Osteoblast (primary cell): ENCODE results near the gene WDR93. TPM values are rescaled to one million over a fixed set of nuclear protein-coding genes. Genes with fewer than 3 reads are reported as not detected.
"Not testable (repeated sequence)": the region's sequence is repeated elsewhere in the genome, so short reads cannot be mapped to it uniquely, and the experiment has no call there.

Experiments used
- DNase-seq: peaks from one replicate; pipeline ENCODE4 v3.0.0; 2011; ENCODE audit warnings: low spot score, mixed read lengths; ENCODE audit not compliant: insufficient read length; ENCODE audit errors: missing footprints
- H2AFZ ChIP-seq: 2 replicates; pipeline ENCODE4 v1.6.0; 2011; ENCODE audit warnings: mild to moderate bottlenecking, low read length
- H3K27ac ChIP-seq: 2 replicates; pipeline ENCODE4 v1.5.1; 2011; ENCODE audit warnings: mild to moderate bottlenecking, low read depth, low read length, moderate library complexity
- H3K27me3 ChIP-seq: 2 replicates; pipeline ENCODE4 v1.6.0; 2012; ENCODE audit warnings: mild to moderate bottlenecking, control low read depth, inconsistent platforms, low read length, moderate library complexity; ENCODE audit not compliant: insufficient read depth
- H3K36me3 ChIP-seq: 2 replicates; pipeline ENCODE4 v1.5.1; 2011; ENCODE audit warnings: mild to moderate bottlenecking, low read length, control low read depth, moderate library complexity; ENCODE audit not compliant: insufficient read depth
- H3K4me1 ChIP-seq: 2 replicates; pipeline ENCODE4 v1.5.1; 2011; ENCODE audit warnings: mild to moderate bottlenecking, low read length, control low read depth, moderate library complexity; ENCODE audit not compliant: insufficient read depth
- H3K4me2 ChIP-seq: 2 replicates; pipeline ENCODE4 v1.6.0; 2011; ENCODE audit warnings: mild to moderate bottlenecking, low read length; ENCODE audit not compliant: insufficient read depth
- H3K4me3 ChIP-seq: fragments of 200-600 bp; sonication (generic); 3 replicates; pipeline ENCODE4 v1.5.1; 2012; ENCODE audit warnings: mild to moderate bottlenecking, low read length, inconsistent platforms; ENCODE audit not compliant: insufficient read depth
- H3K79me2 ChIP-seq: 2 replicates; pipeline ENCODE4 v1.6.0; 2012; ENCODE audit warnings: mild to moderate bottlenecking, low read length, control low read depth, inconsistent platforms; ENCODE audit not compliant: insufficient read depth
- H3K9me3 ChIP-seq: 2 replicates; pipeline ENCODE4 v1.5.1; 2011; ENCODE audit warnings: low read depth, low read length, control low read depth
- H4K20me1 ChIP-seq: 2 replicates; pipeline ENCODE4 v1.6.0; 2012; ENCODE audit warnings: mild to moderate bottlenecking, low read length, control low read depth; ENCODE audit not compliant: insufficient read depth
- total RNA-seq: library from RNA; depleted of rRNA; stranded (reverse); fragments of >200 nt; gene quantifications from 2 replicates; pipeline ENCODE4 v1.2.3, GENCODE V29; 2012
- TF ChIP-seq, protein P1 (sequence below): IDR thresholded peaks from 2 replicates; pipeline ENCODE4 v1.5.1; 2011; ENCODE audit warnings: mild to moderate bottlenecking, low read depth, low read length, moderate library complexity; ENCODE audit errors: extremely low read depth

The WDR93 gene
- total RNA-seq, 1 donor: 0.36 TPM

DNA sequence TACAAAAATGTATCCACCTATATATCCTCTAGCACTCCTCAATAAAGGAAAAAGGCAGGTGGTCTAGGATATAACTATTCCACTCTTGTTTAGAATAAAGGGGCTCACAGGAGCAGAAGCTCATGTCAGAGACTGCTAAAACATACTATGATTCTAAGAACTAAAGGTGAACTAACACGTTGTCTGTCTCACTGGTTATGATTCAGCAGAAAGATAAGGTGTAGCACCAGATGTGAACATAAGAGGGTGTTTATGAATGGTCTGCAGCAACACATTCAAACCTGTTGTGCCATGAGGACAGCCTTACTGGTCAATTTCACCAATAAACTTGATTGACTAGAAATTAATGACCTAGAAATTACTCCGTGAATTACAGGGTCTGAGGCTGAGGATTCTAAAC, 4.6 kb upstream of the WDR93 start:
- Histone ChIP-seq H3K4me1 (peaks cover 5% of the 10 kb centered on the region), H3K9me3 (no peaks in the 10 kb centered on the region), H2AFZ (no peak overlapping the region)

DNA sequence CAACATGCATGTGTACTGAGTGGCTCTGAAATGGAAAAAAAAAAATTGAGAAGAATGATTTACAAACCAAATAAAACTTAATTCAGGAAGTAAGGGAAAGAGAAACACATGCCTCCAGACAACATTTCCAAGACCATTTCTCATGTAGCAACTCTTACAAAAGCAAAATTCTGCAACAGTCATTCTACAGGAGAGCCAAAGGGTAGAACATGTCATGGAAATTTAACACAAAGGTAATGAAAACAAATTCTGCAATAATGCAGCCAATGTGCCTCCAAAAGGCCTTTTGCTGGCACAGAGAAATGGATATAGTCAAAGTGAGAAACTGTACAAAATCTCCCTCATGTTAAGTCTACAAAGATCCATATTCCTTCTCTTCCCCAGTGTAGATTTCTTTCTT, 4.1 kb upstream of the WDR93 start:
- no peaks in the 10 kb centered on the region for H3K27me3 ChIP-seq
- H3K4me2 ChIP-seq: no peak overlapping the region
- no peak overlapping the region for H3K27ac ChIP-seq
- H3K4me3 ChIP-seq: no peak overlapping the region
- DNase-seq: no peak
- H3K9me3 ChIP-seq: no peaks in the 10 kb centered on the region
- TF ChIP-seq, protein P1, sequence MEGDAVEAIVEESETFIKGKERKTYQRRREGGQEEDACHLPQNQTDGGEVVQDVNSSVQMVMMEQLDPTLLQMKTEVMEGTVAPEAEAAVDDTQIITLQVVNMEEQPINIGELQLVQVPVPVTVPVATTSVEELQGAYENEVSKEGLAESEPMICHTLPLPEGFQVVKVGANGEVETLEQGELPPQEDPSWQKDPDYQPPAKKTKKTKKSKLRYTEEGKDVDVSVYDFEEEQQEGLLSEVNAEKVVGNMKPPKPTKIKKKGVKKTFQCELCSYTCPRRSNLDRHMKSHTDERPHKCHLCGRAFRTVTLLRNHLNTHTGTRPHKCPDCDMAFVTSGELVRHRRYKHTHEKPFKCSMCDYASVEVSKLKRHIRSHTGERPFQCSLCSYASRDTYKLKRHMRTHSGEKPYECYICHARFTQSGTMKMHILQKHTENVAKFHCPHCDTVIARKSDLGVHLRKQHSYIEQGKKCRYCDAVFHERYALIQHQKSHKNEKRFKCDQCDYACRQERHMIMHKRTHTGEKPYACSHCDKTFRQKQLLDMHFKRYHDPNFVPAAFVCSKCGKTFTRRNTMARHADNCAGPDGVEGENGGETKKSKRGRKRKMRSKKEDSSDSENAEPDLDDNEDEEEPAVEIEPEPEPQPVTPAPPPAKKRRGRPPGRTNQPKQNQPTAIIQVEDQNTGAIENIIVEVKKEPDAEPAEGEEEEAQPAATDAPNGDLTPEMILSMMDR: no peak
- H3K79me2 ChIP-seq: no peaks in the 10 kb centered on the region
- H3K36me3 ChIP-seq: no peaks in the 10 kb centered on the region
- H3K4me1 ChIP-seq: no peaks in the 10 kb centered on the region
- H2AFZ ChIP-seq: no peak overlapping the region
- no peaks in the 10 kb centered on the region for H4K20me1 ChIP-seq

More for the DNA sequence above, 4.6 kb upstream of the WDR93 start:
- Histone ChIP-seq H4K20me1 (no peaks in the 10 kb centered on the region), H3K4me2 (no peak overlapping the region), H3K36me3 (no peaks in the 10 kb centered on the region), H3K4me3 (no peak overlapping the region), H3K27me3 (no peaks in the 10 kb centered on the region), H3K79me2 (no peaks in the 10 kb centered on the region), H3K27ac (no peak overlapping the region)
- no peak for DNase-seq
- TF ChIP-seq, protein P1: no peak

DNA sequence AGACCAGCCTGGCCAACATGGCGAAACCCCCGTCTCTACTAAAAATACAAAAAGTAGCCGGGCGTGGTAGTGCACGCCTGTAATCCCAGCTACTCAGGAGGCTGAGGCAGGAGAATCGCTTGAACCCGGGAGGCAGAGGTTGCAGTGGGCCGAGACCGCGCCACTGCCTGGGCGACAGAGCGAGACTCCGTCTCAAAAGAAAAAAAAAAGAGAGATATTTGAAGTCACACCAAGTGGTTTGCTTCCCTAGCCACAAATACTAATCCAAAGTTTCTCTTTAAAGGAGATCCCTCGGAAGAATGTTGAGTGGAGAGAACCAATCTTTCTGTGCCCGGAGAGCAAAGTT, 708 bp upstream of the WDR93 start:
- not testable (repeated sequence) for H4K20me1 ChIP-seq, H3K36me3 ChIP-seq, H3K27me3 ChIP-seq, H3K9me3 ChIP-seq, DNase-seq, H3K79me2 ChIP-seq, H3K4me1 ChIP-seq
- H2AFZ ChIP-seq: peak overlapping the region; percentile 99
- peak overlapping the region; percentile 85 for H3K4me2 ChIP-seq
- H3K27ac ChIP-seq: peak overlapping the region; percentile 9
- H3K4me3 ChIP-seq: peak overlapping the region; percentile 95

DNA sequence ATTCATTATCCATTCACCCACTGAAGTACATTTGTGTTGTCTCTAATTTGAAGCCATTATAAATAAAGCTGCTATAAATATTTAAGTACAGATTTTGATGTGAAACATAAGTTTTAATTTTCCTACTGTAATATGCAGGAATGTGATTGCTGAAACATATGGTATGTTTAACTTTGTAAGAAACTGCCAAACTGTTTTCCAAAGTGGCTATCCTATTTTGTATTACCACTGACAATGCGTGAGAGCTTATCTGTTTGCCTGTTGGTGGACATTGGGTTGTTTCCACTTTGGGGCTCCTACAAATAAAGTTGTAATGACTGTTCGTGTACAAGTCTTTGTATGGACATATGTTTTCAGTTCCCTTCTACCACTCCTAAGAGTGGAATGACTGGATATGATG, 2.5 kb downstream of the WDR93 start:
- Histone ChIP-seq H3K4me3 (no peak overlapping the region), H3K4me1 (no peaks in the 10 kb centered on the region), H3K27ac (no peak overlapping the region), H3K4me2 (no peak overlapping the region), H2AFZ (no peak overlapping the region), H3K36me3 (no peaks in the 10 kb centered on the region), H4K20me1 (no peaks in the 10 kb centered on the region), H3K79me2 (no peaks in the 10 kb centered on the region), H3K9me3 (no peaks in the 10 kb centered on the region), H3K27me3 (peaks cover 6% of the 10 kb centered on the region)
- DNase-seq: no peak
- TF ChIP-seq, protein P1: no peak

DNA sequence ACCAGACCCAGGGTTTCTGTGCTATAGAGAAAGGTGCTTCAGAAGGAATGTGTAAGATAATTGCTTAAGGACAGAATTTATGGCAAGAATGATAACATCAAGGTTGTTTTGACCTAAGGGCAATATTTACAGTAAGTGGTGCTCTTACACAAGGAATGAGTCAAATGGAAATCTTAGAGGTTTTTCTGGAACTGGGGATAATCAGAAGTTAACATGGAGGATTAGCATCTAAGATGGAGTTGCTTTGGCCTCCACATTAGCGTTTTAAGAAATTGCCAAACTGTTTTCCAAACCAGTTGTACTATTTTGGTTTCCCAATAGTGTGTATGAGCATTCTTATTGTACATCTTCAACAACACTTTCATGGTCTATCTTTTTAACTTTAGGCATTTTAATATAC, 3.1 kb downstream of the WDR93 start:
- H3K79me2 ChIP-seq: no peaks in the 10 kb centered on the region
- no peak overlapping the region for H3K4me2 ChIP-seq
- TF ChIP-seq, protein P1: no peak
- no peaks in the 10 kb centered on the region for H3K4me1 ChIP-seq
- no peak overlapping the region for H2AFZ ChIP-seq
- H4K20me1 ChIP-seq: no peaks in the 10 kb centered on the region
- H3K27me3 ChIP-seq: peaks cover 6% of the 10 kb centered on the region
- no peak overlapping the region for H3K27ac ChIP-seq
- no peak overlapping the region for H3K4me3 ChIP-seq
- no peaks in the 10 kb centered on the region for H3K9me3 ChIP-seq
- no peak for DNase-seq
- no peaks in the 10 kb centered on the region for H3K36me3 ChIP-seq
